Measurements from ENCODE around the gene DIS3L. TPM values are rescaled to one million over a fixed set of nuclear protein-coding genes. Genes with fewer than 3 reads are reported as not detected.
"Not testable (repeated sequence)": the region's sequence is repeated elsewhere in the genome, so short reads cannot be mapped to it uniquely, and the experiment has no call there.

The DIS3L gene
- 16.1 and 30.1 TPM in 2 replicates for total RNA-seq

GRCh38 chr15:66293419-66294156 is at the start of gene DIS3L:
Gene DIS3L (plus strand): TSS chr15:66293568. CDS start chr15:66293597, 29 bp downstream.
- DNase-seq (ENCODE audit: low read depth), result peak; percentile 13

GRCh38 chr15:66245832-66246231 is 47.5 kb upstream of the DIS3L start:
- not testable (repeated sequence) for DNase-seq (ENCODE audit: low read depth)

- no peak for DNase-seq (ENCODE audit: low read depth)
These were observed 46.4 kb upstream of the DIS3L start for GRCh38 chr15:66246937-66247336.

GRCh38 chr15:66249605-66250174 is 43.7 kb upstream of the DIS3L start:
- DNase-seq (ENCODE audit: low read depth), result peak; percentile 21

DNA sequence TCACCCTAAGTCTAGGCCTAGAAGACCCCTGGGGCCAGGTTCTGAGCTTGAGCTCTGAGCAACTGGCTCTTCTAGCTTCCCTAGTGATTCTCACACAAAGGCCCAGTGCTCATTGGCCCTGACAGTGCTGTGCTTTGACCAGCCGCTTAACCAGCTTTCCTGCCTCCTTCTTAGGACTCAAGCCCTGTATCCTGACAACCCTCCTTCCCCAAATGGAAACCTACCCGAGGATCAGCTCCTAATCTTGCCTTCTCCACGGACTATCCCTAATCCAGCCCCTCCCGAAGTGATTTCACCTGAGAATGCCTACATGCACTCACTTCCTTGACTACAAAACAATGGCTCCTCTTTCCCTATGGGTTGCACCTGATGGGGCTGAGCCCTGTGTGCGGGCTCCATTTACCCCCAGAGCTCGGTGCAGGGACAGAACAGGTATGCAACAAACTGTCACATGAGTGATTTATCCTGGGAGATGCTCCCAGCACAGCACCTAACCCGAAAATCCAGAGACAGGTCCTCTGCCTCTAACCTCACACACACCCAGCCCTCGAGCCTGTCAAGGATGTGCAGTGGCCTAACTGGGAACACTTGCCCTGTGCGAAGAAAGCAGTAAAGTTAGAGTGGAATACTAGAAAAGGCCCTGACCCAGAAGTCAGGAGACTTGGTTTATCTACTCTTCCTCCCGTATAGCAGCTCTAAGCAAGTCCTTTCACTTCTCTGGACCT is 42.1 kb upstream of the DIS3L start:
- DNase-seq (ENCODE audit: low read depth), result no peak

- DNase-seq (ENCODE audit: low read depth), result peak; percentile 7
These were observed 41.3 kb upstream of the DIS3L start for GRCh38 chr15:66251790-66252684.

DNA sequence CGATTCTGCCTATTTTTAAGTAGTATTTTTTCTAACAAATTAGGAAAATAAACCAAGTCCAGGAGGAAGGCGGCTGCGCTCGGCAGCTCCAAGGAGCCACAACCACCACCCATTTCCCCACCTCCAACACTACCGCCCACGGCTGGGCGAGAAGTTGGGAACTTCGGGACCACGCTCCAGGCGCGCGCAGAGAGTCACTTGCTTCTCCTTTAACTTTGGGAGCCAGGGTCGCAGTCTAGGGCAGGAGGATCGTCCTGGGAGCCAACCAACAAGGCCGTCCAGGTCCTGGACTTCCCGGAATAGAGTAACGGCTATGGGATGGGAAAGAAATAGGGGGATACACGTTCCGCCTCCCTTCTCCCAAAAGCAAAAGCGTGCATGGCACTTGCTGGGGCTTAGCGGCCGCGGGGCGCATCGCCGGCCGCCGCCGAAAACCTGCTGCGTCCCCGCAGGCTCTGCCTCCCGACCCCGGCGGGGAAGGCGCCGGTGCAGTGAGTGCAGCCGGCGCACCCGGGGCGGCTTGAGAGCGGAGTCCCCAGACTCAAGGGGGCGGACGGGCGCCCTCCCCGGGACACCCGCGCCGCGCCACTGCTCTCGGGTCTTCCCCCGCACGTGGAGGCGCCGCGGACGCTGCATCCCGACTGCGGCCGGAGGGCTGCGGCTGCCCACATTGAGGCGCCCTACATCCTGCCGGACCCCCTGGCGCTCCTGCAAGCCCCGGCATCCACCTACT is 40.5 kb upstream of the DIS3L start:
- peak; percentile 6 for DNase-seq (ENCODE audit: low read depth)

DNA sequence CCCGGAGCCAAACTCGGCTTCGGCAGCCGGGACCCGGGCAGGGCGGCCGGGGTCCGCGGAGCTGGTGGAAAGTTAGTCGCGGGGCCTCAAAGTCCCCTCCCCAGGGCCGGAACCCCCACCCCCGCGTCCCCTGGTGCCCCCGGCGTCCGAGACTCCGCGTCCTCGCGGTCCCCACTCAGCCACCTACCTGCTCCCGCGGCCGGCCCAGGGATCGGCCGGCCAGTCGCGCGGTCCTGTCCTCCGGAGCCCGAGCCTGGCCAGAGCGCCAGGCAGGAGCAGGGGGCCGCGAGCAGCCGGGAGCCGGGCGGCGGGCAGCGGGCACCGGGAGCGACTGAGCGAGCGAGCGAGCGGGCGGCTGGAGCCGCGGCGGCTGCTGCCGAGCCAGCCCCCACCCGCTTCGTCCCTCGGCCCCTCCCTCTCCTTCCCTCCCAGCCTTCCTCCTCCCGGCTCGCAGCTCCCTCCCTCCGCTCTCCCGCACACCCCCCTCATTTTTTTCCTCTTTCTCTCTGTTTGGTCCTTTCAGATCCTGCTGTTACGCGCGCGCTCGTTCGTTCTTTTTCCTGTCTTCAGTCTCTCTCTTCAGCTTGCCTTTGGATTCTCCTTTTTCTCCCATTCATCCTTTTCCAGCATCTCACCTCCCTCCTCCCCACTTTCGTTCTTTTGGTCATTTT is 39.8 kb upstream of the DIS3L start, which contains the start of gene MEGF11:
Gene MEGF11 (minus strand): TSS at position 333 of the 671 bp plus-strand sequence. CDS start 125,347 bp downstream, outside the sequence.
- DNase-seq (ENCODE audit: low read depth), result no peak

- no peak for DNase-seq (ENCODE audit: low read depth)
These were observed 39.0 kb upstream of the DIS3L start for GRCh38 chr15:66254089-66254950.

GRCh38 chr15:66254951-66255676 is 38.3 kb upstream of the DIS3L start:
- DNase-seq (ENCODE audit: low read depth), result no peak

GRCh38 chr15:66256692-66257091 is 36.7 kb upstream of the DIS3L start:
- no peak for DNase-seq (ENCODE audit: low read depth)

DNA sequence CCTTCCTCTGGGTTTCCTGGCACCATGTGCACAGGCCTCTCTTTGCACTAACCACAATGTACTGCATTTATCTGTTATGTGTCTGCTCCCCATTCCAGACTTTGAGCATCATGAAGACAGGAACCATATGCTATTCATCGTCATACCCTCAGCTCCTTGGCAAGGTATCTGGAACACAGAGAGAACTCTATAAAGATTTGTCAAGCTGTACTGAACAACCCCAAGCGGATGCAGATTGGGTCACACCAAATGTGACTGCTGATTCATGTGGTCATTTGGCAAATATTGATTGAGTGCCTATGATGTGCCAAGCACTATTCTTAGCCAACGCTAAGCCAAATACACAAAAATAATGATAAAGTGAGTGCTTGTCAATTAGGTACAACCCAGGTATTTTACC is 32.3 kb upstream of the DIS3L start:
- DNase-seq (ENCODE audit: low read depth), result no peak

DNA sequence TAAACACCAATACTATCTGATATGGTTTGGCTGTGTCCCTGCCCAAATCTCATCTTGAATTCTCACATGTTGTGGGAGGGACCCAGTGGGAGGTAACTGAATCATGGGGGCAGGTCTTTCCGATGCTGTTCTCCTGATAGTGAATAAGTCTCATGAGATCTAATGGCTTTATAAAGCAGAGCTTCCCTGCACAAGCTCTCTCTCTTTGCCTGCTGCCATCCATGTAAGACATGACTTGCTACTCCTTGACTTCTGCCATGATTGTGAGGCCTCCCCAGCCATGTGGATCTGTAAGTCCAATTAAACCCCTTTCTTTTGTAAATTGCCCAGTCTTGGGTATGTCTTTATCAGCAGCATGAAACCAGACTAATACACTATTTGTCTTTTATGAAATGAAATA is 30.5 kb upstream of the DIS3L start:
- DNase-seq (ENCODE audit: low read depth), result not testable (repeated sequence)

DNA sequence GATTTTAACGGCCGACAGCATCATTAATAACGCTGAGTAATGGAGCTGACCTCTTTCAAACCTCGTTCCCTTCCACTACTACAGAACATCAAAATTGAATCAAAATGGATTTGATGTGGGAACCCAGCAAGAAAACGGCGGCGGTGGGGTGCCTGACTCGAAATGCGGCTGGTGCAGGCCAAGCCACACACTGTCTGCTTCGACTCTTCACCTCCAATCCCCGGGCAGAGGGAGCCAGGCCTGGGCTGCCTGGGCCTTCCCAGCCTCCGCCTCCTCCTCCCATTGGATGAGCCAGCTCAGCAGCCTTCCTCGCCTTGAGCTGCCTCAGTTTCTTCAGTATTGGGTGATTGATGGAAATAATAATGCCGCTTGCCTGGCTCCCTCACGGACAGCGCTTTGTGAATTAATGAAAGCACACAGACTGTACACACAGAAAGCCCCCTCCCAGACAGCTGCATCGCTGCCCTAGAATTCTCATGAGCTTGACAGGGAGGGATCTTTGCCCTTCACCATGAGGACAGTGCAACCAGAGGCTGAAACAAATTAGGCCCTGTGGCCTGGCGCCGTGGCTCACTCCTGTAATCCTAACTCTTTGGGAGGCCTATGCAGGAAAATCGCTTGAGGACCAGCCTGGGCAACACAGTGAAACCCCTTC is 28.4 kb upstream of the DIS3L start:
- DNase-seq (ENCODE audit: low read depth), result no peak

DNA sequence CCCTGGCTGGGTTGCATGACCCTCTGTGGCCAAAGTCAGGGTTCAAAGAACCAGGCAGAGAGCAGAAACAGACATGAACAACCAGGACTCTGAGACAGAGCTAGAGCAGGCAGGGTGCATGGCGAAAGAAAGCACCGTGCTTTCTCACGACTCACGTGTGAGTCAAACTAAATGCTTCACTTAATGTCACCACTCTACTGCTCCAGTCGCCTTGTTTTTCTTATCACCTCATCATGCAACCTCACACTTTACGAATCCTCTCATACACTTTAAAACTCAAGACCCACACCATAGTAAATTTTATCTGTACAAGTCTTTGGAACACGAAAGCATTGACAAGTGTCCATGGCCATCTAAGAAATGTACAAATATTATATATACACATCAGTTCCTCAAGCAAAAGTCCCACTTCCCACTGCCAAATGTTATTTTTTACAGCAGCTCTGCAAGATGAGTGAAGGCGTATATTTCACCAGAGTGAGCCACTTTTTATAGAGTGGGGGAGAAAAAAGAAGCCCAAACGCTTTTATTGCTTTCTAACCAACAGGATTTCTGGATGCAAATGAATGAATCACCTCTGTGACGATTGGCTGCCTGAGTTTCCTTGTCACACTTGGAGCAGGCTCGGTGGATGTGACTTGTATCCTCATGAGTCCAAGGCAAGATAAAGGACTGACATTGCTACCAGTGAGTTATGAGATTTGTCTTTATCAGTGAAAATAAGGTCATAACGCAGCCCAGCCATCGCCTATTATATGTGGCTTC is 23.9 kb upstream of the DIS3L start:
- DNase-seq (ENCODE audit: low read depth), result peak; percentile 90

GRCh38 chr15:66270932-66271331 is 22.4 kb upstream of the DIS3L start:
- no peak for DNase-seq (ENCODE audit: low read depth)

- no peak for DNase-seq (ENCODE audit: low read depth)
These were observed 18.0 kb upstream of the DIS3L start for GRCh38 chr15:66275352-66275751.

Measured in renal cortical epithelial cell (primary cell).